ENCODE data around the gene OR14J1.

DNA sequence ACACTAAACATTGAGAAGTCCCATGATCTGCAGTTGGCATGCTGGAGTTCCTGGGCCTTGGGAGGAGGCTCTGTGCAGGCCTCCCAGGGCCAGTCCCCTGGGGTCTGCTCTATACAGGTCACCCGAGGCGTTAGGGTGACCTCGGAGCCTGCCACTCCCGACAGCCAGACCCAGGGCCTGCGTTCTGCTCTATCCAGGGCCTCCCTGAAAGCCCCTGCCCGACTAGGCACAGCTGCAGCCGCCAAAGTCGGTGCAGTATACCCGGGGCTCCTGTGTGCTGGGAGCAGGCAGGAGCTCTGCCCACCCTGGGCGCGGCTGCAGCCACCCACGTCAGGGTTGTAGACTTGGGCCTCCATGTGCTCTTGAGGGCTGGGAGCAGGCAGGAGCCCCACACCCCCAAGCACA is 6.3 kb upstream of the OR14J1 start:
- TF ChIP-seq CTCF (IDR thresholded peaks at IDR 0.05) (no peak), ZFX (IDR thresholded peaks at IDR 0.05; ENCODE audit: borderline replicate concordance) (no peak)
